ENCODE measurements around the gene EIPR1.
"Not testable (repeated sequence)": the region's sequence is repeated elsewhere in the genome, so short reads cannot be mapped to it uniquely, and the experiment has no call there.

EIPR1 gene

GRCh38 chr2:3357926-3358325, 19.7 kb downstream of the EIPR1 start:
- Mint-ChIP-seq H3K4me3 (no peak overlapping the region), H3K27ac (no peak overlapping the region), H3K36me3 (ENCODE audit: low read depth) (peaks cover 10% of the 10 kb centered on the region), H3K4me1 (peaks cover 6% of the 10 kb centered on the region), H3K9me3 (no peaks in the 10 kb centered on the region), H3K27me3 (ENCODE audit: low read depth) (no peaks in the 10 kb centered on the region)
- no peak for TF ChIP-seq CTCF (IDR thresholded peaks at IDR 0.05; ENCODE audit: unreplicated experiment in 3 of 3)

DNA sequence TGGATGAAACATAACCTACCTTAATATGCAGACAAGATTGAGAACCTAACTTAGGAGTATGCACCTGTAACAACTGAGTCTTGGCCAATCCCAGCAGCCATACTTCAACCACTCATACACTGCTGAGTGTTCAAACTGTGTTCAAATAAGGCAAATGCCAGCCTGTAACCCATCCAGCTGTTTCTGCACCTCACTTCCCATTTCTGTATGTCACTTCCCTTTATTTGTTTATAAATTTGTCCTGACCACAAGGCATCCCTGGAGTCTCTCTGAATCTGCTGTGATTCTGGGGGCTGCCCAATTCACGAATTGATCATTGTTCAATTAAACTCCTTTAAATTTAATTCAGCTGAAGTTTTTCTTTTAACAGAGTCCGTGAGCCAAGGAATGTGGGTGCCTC, 20.2 kb downstream of the EIPR1 start:
- not testable (repeated sequence) for H3K9me3 Mint-ChIP-seq; H3K27me3 Mint-ChIP-seq (ENCODE audit: low read depth); H3K4me1 Mint-ChIP-seq; H3K4me3 Mint-ChIP-seq; H3K27ac Mint-ChIP-seq
- peaks cover 14% of the 10 kb centered on the region for H3K36me3 Mint-ChIP-seq (ENCODE audit: low read depth)

GRCh38 chr2:3356799-3357198, 20.8 kb downstream of the EIPR1 start:
- H3K4me1 Mint-ChIP-seq, result no peaks in the 10 kb centered on the region
- H3K36me3 Mint-ChIP-seq (ENCODE audit: low read depth), result peaks cover 17% of the 10 kb centered on the region
- TF ChIP-seq CTCF (IDR thresholded peaks at IDR 0.05; ENCODE audit: unreplicated experiment in 3 of 3), result no peak
- H3K4me3 Mint-ChIP-seq, result no peak overlapping the region
- peak overlapping the region; percentile 73 to 85 (median 85) for H3K27ac Mint-ChIP-seq
- peaks cover 4% of the 10 kb centered on the region for H3K9me3 Mint-ChIP-seq
- no peaks in the 10 kb centered on the region for H3K27me3 Mint-ChIP-seq (ENCODE audit: low read depth)

DNA sequence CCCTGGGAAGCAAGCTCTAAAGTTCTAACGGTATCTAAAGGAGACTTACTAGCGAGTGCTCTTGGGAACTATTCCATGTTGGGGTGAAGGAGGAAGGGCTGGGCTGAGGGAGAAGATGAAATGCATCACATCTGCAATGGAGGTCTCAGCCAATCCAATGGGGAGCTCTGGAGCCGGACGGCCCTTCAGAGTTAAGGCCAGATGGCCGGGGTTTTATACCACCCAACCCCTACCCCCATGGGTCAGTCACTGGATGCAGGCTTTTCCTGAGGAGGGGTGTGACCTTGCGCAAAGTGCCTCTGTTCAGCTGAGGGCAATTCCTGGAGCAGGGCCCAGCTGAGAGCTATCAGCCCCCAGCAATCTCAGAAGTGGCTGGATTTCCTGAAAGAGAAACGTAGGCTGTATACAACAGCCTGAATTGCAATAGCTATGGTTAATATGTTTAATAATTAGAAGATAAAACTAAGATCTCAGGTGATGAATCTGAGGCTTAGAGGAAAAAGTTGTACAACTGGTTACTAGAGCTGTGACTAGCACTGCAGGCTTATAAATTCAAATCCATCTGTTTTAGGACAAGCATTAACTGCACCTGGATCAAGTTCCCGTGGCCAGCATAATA, 21.6 kb downstream of the EIPR1 start:
- Mint-ChIP-seq H3K27me3 (ENCODE audit: low read depth) (no peaks in the 10 kb centered on the region), H3K27ac (peak overlapping the region; percentile 73 to 85 (median 85)), H3K9me3 (peaks cover 4% of the 10 kb centered on the region), H3K36me3 (ENCODE audit: low read depth) (peaks cover 24% of the 10 kb centered on the region), H3K4me1 (no peaks in the 10 kb centered on the region), H3K4me3 (no peak overlapping the region)
- TF ChIP-seq CTCF (IDR thresholded peaks at IDR 0.05; ENCODE audit: unreplicated experiment in 3 of 3), result no peak

GRCh38 chr2:3354986-3355385, 22.6 kb downstream of the EIPR1 start:
- H3K4me1 Mint-ChIP-seq, result no peaks in the 10 kb centered on the region
- H3K9me3 Mint-ChIP-seq, result peaks cover 4% of the 10 kb centered on the region
- H3K36me3 Mint-ChIP-seq (ENCODE audit: low read depth), result peaks cover 32% of the 10 kb centered on the region
- H3K4me3 Mint-ChIP-seq, result no peak overlapping the region
- TF ChIP-seq CTCF (IDR thresholded peaks at IDR 0.05; ENCODE audit: unreplicated experiment in 3 of 3), result no peak
- no peaks in the 10 kb centered on the region for H3K27me3 Mint-ChIP-seq (ENCODE audit: low read depth)
- no peak overlapping the region for H3K27ac Mint-ChIP-seq

DNA sequence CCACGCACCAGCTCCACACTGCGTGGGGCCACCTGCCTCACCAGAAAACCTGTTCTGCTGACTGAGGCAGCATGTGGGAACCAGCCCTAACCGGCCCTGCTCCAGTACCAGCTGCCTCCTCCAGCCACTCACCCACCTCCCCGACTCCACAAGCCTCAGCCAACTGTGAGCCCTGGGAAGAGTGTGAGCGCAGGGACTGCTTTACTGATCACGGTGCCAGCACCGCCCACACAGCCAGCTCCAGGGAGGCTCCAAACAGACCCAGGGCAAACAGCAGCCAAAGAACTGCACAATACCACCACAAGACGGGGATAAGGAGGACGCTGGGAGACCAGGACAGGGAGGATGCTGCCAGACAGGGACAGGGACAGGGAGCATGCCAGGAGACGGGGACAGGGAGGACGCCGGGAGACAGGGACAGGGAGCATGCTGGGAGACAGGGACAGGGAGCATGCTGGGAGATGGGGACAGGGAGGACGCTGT, 28.4 kb downstream of the EIPR1 start:
- peak overlapping the region in 1 of 3 experiments; percentile 13 for H3K4me3 Mint-ChIP-seq

More for the DNA sequence above, 28.4 kb downstream of the EIPR1 start:
- no peak for TF ChIP-seq CTCF (IDR thresholded peaks at IDR 0.05; ENCODE audit: unreplicated experiment in 3 of 3)
- Mint-ChIP-seq H3K4me1 (no peaks in the 10 kb centered on the region), H3K9me3 (peaks cover 4% of the 10 kb centered on the region), H3K27ac (peak overlapping the region in 1 of 3 experiments; percentile 94), H3K27me3 (ENCODE audit: low read depth) (no peaks in the 10 kb centered on the region), H3K36me3 (ENCODE audit: low read depth) (peaks cover 60% of the 10 kb centered on the region)
